ENCODE data around the gene DPH2.

DPH2 gene

DNA sequence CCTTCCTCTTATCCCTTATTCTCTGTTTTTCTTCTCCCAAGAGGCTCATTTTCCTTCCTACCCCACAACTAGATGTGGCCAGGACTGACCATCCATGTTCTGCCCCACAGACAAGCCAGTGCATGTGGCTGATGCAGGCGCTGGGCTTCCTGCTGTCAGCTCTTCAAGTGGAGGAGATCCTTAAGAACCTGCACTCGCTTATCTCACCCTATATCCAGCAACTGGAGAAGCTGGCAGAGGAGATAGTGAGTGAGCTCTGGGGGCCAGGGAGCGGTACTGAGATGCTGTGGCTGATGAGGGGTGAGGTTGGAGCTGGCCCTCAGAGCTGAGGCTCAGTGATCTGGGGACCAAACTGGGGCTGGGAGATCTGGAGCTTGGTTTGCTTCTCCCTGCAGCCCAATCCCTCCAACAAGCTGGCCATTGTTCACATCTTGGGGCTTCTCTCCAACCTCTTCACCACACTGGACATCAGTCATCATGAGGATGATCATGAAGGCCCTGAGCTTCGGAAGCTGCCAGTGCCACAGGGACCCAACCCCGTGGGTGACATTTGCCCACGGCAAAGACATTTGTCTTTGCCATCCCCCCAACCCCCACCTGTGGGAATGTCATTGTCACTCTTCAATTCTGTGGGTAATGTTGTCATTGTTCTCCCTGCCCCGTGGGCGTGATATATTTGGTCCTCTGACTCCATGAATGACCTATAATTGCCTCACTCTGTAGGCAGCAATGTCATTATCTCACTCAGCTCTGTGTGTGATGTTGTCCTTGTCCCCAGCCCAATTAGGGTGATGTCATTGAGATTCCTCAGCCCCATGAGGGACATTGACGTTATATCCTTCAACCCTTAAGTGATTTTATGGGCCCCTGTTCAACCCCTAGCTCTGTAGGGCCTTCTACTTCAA is 11.2 kb upstream of the DPH2 start:
- no peaks in the 10 kb centered on the region for H3K9me3 ChIP-seq (ENCODE audit: control extremely low read depth in 1 of 5, control insufficient read depth in 4 of 5, insufficient read depth in 2 of 5, low read depth in 1 of 5, low read length in 4 of 5)
- H3K36me3 ChIP-seq (ENCODE audit: control insufficient read depth in 4 of 4, insufficient read depth in 4 of 4, low read length in 3 of 4), result peaks cover 3 to 59% (median 44%) of the 10 kb centered on the region in 4 experiments
- H3K27me3 ChIP-seq (replicated peaks in 2 of 5; ENCODE audit: control insufficient read depth in 4 of 5, insufficient read depth in 5 of 5, low read length in 4 of 5), result no peaks in the 10 kb centered on the region
- peaks cover 0 to 2% (median 0%) of the 10 kb centered on the region in 4 experiments for H3K4me1 ChIP-seq (ENCODE audit: control extremely low read depth in 1 of 4, control insufficient read depth in 4 of 4, insufficient read depth in 4 of 4, low read length in 3 of 4)
- ChIA-PET CTCF (interaction anchor here (1.6 to 3.7 kb wide), 4 partner anchors 11 to 25 kb away, joined by 5 to 22 read pairs (median 6); partner anchors contain the start of genes ARTN, DPH2 and IPO13), POLR2A (no interaction called here)
- 96% methylated on average over 5 of the region's 9 CpGs for WGBS (ENCODE audit: insufficient coverage)
- H3K27ac ChIP-seq (ENCODE audit: insufficient read depth in 1 of 2, low read depth in 1 of 2, low read length in 2 of 2, poor library complexity in 1 of 2, severe bottlenecking in 2 of 2), result no peak overlapping the region
- H3K4me3 ChIP-seq (ENCODE audit: control insufficient read depth in 1 of 7, extremely low read depth in 1 of 7, insufficient read depth in 4 of 7, low read depth in 2 of 7, low read length in 6 of 7), result no peak overlapping the region
- no peak for DNase-seq

DNA sequence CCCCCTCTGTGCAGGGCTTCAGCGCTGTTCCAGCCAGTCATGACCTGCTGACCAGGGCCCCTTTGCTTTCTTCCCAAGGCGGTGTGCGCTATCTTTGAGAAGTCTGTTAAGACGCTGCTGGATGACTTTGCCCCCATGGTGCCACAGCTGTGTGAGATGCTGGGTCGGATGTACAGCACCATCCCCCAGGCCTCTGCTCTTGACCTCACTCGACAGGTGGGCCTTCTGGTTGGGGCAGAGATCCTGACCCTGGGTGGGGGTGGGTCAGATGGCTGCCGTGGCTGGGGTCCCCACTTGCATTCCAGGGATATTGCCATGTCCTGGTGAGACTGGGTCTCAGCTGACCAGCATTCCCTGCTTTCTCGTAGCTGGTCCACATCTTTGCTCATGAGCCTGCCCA is 9.0 kb upstream of the DPH2 start:
- Histone ChIP-seq H3K27ac (ENCODE audit: insufficient read depth in 1 of 2, low read depth in 1 of 2, low read length in 2 of 2, poor library complexity in 1 of 2, severe bottlenecking in 2 of 2) (no peak overlapping the region), H3K36me3 (ENCODE audit: control insufficient read depth in 4 of 4, insufficient read depth in 4 of 4, low read length in 3 of 4) (peaks cover 3 to 72% (median 45%) of the 10 kb centered on the region in 4 experiments), H3K9me3 (ENCODE audit: control extremely low read depth in 1 of 5, control insufficient read depth in 4 of 5, insufficient read depth in 2 of 5, low read depth in 1 of 5, low read length in 4 of 5) (no peaks in the 10 kb centered on the region), H3K4me3 (ENCODE audit: control insufficient read depth in 1 of 7, extremely low read depth in 1 of 7, insufficient read depth in 4 of 7, low read depth in 2 of 7, low read length in 6 of 7) (no peak overlapping the region), H3K27me3 (replicated peaks in 2 of 5; ENCODE audit: control insufficient read depth in 4 of 5, insufficient read depth in 5 of 5, low read length in 4 of 5) (no peaks in the 10 kb centered on the region), H3K4me1 (ENCODE audit: control extremely low read depth in 1 of 4, control insufficient read depth in 4 of 4, insufficient read depth in 4 of 4, low read length in 3 of 4) (peaks cover 0 to 2% (median 0%) of the 10 kb centered on the region in 4 experiments)
- WGBS (ENCODE audit: insufficient coverage), result 97% methylated on average over 8 of the region's 8 CpGs
- no peak for DNase-seq
- ChIA-PET POLR2A (no interaction called here), CTCF (no interaction called here)

DNA sequence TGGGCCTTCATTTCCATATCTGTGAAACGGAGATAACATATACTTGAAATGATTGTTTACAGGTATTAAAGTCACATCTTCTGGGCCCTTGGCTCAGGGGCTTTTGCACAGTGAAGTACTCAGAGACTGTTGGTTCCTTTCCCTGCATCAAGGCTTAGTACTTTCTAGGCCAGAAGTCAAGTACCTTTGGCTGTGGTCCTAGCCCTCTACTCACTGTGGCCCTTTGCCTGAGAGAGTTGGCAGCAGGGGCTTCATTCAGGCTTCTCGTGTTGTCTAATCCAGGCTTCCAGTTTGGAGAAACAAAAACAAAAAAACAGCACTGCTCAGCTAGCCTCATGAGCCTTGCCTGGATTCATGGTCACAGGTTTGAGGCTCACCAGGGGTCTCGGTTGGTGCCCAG is 8.1 kb upstream of the DPH2 start:
- ChIA-PET CTCF (no interaction called here), POLR2A (no interaction called here)
- no peak overlapping the region for H3K27ac ChIP-seq (ENCODE audit: insufficient read depth in 1 of 2, low read depth in 1 of 2, low read length in 2 of 2, poor library complexity in 1 of 2, severe bottlenecking in 2 of 2)
- H3K4me3 ChIP-seq (ENCODE audit: control insufficient read depth in 1 of 7, extremely low read depth in 1 of 7, insufficient read depth in 4 of 7, low read depth in 2 of 7, low read length in 6 of 7), result no peak overlapping the region
- no peaks in the 10 kb centered on the region for H3K9me3 ChIP-seq (ENCODE audit: control extremely low read depth in 1 of 5, control insufficient read depth in 4 of 5, insufficient read depth in 2 of 5, low read depth in 1 of 5, low read length in 4 of 5)
- H3K27me3 ChIP-seq (replicated peaks in 2 of 5; ENCODE audit: control insufficient read depth in 4 of 5, insufficient read depth in 5 of 5, low read length in 4 of 5), result no peaks in the 10 kb centered on the region
- peaks cover under 1 to 72% (median 41%) of the 10 kb centered on the region in 4 experiments for H3K36me3 ChIP-seq (ENCODE audit: control insufficient read depth in 4 of 4, insufficient read depth in 4 of 4, low read length in 3 of 4)
- WGBS (ENCODE audit: insufficient coverage), result 100% methylated on average over 3 of the region's 3 CpGs
- DNase-seq, result no peak
- H3K4me1 ChIP-seq (ENCODE audit: control extremely low read depth in 1 of 4, control insufficient read depth in 4 of 4, insufficient read depth in 4 of 4, low read length in 3 of 4), result peaks cover 0 to 2% (median 0%) of the 10 kb centered on the region in 4 experiments

DNA sequence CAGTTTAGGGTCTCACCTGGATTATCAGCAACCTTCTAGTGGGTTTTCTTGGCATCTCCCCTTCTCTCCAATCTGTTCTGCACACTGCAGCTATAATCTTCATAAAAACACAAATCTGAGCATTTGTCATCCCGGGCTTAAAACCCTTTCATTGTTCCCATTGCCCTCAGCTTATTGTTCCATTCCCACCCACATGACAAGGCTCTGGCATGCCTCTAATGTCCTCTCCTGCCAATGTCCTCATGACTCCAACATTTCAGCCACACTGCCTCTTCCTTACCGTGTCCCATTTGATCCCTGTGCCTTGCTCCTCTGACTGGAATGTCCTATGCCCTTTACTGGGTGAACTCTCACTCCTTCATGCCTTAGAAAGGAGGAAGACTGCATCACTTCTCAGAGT is 7.5 kb upstream of the DPH2 start:
- peaks cover 0 to 67% (median 41%) of the 10 kb centered on the region in 4 experiments for H3K36me3 ChIP-seq (ENCODE audit: control insufficient read depth in 4 of 4, insufficient read depth in 4 of 4, low read length in 3 of 4)
- no peak for DNase-seq
- H3K4me3 ChIP-seq (ENCODE audit: control insufficient read depth in 1 of 7, extremely low read depth in 1 of 7, insufficient read depth in 4 of 7, low read depth in 2 of 7, low read length in 6 of 7), result no peak overlapping the region
- H3K4me1 ChIP-seq (ENCODE audit: control extremely low read depth in 1 of 4, control insufficient read depth in 4 of 4, insufficient read depth in 4 of 4, low read length in 3 of 4), result peaks cover 0 to 2% (median 0%) of the 10 kb centered on the region in 4 experiments
- H3K9me3 ChIP-seq (ENCODE audit: control extremely low read depth in 1 of 5, control insufficient read depth in 4 of 5, insufficient read depth in 2 of 5, low read depth in 1 of 5, low read length in 4 of 5), result no peaks in the 10 kb centered on the region
- WGBS (ENCODE audit: insufficient coverage), result 94% methylated on average over 2 of the region's 2 CpGs
- ChIA-PET CTCF (no interaction called here), POLR2A (no interaction called here)
- no peak overlapping the region for H3K27ac ChIP-seq (ENCODE audit: insufficient read depth in 1 of 2, low read depth in 1 of 2, low read length in 2 of 2, poor library complexity in 1 of 2, severe bottlenecking in 2 of 2)
- H3K27me3 ChIP-seq (replicated peaks in 2 of 5; ENCODE audit: control insufficient read depth in 4 of 5, insufficient read depth in 5 of 5, low read length in 4 of 5), result no peaks in the 10 kb centered on the region

DNA sequence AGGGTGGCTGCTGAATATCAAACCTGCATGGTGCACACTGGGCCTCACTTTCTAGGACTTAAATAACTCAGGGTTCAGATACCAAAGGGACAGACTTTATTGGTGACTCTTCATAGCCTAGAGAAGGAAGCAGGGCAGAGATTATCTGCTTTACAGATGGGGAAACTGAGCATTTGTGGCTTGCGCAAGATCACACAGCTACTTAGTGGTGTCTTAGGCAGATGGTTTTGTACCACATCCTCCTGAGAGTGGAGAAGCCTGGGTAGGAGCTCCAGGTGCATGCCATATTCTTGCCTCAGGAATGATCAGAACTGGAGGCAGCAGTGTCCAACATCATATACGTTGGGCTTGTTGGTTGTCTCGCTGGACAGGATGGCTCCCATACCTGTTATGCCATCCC is 6.8 kb upstream of the DPH2 start:
- H3K4me3 ChIP-seq (ENCODE audit: control insufficient read depth in 1 of 7, extremely low read depth in 1 of 7, insufficient read depth in 4 of 7, low read depth in 2 of 7, low read length in 6 of 7), result no peak overlapping the region
- no peak overlapping the region for H3K27ac ChIP-seq (ENCODE audit: insufficient read depth in 1 of 2, low read depth in 1 of 2, low read length in 2 of 2, poor library complexity in 1 of 2, severe bottlenecking in 2 of 2)
- DNase-seq, result no peak
- no peaks in the 10 kb centered on the region for H3K9me3 ChIP-seq (ENCODE audit: control extremely low read depth in 1 of 5, control insufficient read depth in 4 of 5, insufficient read depth in 2 of 5, low read depth in 1 of 5, low read length in 4 of 5)
- ChIA-PET POLR2A (no interaction called here), CTCF (interaction anchor here (1.0 to 2.0 kb wide), 2 partner anchors 7 to 10 kb away, joined by 4 to 11 read pairs; no protein-coding TSS in a partner anchor)
- peaks cover 0 to 60% (median 39%) of the 10 kb centered on the region in 4 experiments for H3K36me3 ChIP-seq (ENCODE audit: control insufficient read depth in 4 of 4, insufficient read depth in 4 of 4, low read length in 3 of 4)
- peaks cover 0 to 2% (median 0%) of the 10 kb centered on the region in 4 experiments for H3K4me1 ChIP-seq (ENCODE audit: control extremely low read depth in 1 of 4, control insufficient read depth in 4 of 4, insufficient read depth in 4 of 4, low read length in 3 of 4)
- 94% methylated on average over 3 of the region's 3 CpGs for WGBS (ENCODE audit: insufficient coverage)
- no peaks in the 10 kb centered on the region for H3K27me3 ChIP-seq (replicated peaks in 2 of 5; ENCODE audit: control insufficient read depth in 4 of 5, insufficient read depth in 5 of 5, low read length in 4 of 5)

DNA sequence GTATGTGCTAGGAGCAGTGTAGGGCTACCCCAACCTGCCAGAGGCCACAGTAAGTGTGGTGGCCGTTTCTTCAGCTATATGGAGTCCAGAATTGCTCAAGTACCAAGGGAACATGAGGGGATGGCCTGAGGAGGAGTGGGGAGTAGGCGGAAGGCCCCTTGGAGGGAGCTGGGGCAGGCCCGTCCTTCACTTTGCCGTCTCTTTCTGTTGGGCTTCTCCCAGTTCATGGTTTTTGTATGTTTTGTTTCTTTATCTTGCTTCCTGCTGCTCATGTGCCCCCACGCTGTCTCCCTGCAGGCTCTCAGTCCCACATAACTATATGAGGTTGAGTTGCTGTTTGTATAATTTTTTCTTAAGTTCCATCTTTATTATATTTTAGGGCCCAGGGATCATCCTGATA is 5.9 kb upstream of the DPH2 start:
- Histone ChIP-seq H3K27me3 (replicated peaks in 2 of 5; ENCODE audit: control insufficient read depth in 4 of 5, insufficient read depth in 5 of 5, low read length in 4 of 5) (no peaks in the 10 kb centered on the region), H3K36me3 (ENCODE audit: control insufficient read depth in 4 of 4, insufficient read depth in 4 of 4, low read length in 3 of 4) (peaks cover 0 to 51% (median 34%) of the 10 kb centered on the region in 4 experiments), H3K27ac (ENCODE audit: insufficient read depth in 1 of 2, low read depth in 1 of 2, low read length in 2 of 2, poor library complexity in 1 of 2, severe bottlenecking in 2 of 2) (no peak overlapping the region), H3K4me1 (ENCODE audit: control extremely low read depth in 1 of 4, control insufficient read depth in 4 of 4, insufficient read depth in 4 of 4, low read length in 3 of 4) (peaks cover 0 to 2% (median 0%) of the 10 kb centered on the region in 4 experiments), H3K9me3 (ENCODE audit: control extremely low read depth in 1 of 5, control insufficient read depth in 4 of 5, insufficient read depth in 2 of 5, low read depth in 1 of 5, low read length in 4 of 5) (no peaks in the 10 kb centered on the region), H3K4me3 (ENCODE audit: control insufficient read depth in 1 of 7, extremely low read depth in 1 of 7, insufficient read depth in 4 of 7, low read depth in 2 of 7, low read length in 6 of 7) (no peak overlapping the region)
- DNase-seq, result no peak
- POLR2A ChIA-PET, result no interaction called here
- CTCF ChIA-PET, result interaction anchor here (0.6 to 2.0 kb wide), 3 partner anchors 8 to 16 kb away, joined by 3 to 11 read pairs (median 6); no protein-coding TSS in a partner anchor
- 100% methylated on average over 2 of the region's 5 CpGs for WGBS (ENCODE audit: insufficient coverage)

DNA sequence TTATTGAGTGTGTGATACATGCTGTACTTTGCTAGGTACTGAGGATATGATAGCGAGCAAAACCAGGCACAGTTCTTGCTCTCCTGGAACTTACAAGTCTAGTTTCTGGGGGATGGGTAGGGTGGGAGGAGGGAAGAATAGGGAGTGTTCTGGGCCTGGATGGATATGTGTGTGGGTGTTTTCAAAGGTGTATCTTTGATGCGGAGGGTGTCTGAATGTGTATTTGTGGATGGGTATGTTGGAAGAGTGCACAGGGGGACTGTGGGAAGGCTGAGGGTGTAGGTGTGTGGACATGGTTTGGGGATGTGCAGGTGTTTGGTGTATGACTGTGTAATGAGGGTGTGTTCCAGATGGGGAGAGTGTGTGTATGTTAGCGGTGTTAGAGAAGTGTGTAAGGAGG is 4.5 kb upstream of the DPH2 start:
- ChIA-PET CTCF (interaction anchor here (1.3 to 2.0 kb wide), 2 partner anchors 10 to 12 kb away, joined by 6 to 11 read pairs; no protein-coding TSS in a partner anchor), POLR2A (no interaction called here)
- H3K27me3 ChIP-seq (replicated peaks in 2 of 5; ENCODE audit: control insufficient read depth in 4 of 5, insufficient read depth in 5 of 5, low read length in 4 of 5), result no peaks in the 10 kb centered on the region
- no peak for DNase-seq
- WGBS (ENCODE audit: insufficient coverage), result 100% methylated on average over 3 of the region's 3 CpGs
- H3K9me3 ChIP-seq (ENCODE audit: control extremely low read depth in 1 of 5, control insufficient read depth in 4 of 5, insufficient read depth in 2 of 5, low read depth in 1 of 5, low read length in 4 of 5), result no peaks in the 10 kb centered on the region
- peaks cover 0 to 38% (median 28%) of the 10 kb centered on the region in 4 experiments for H3K36me3 ChIP-seq (ENCODE audit: control insufficient read depth in 4 of 4, insufficient read depth in 4 of 4, low read length in 3 of 4)
- no peak overlapping the region for H3K4me3 ChIP-seq (ENCODE audit: control insufficient read depth in 1 of 7, extremely low read depth in 1 of 7, insufficient read depth in 4 of 7, low read depth in 2 of 7, low read length in 6 of 7)
- no peak overlapping the region for H3K27ac ChIP-seq (ENCODE audit: insufficient read depth in 1 of 2, low read depth in 1 of 2, low read length in 2 of 2, poor library complexity in 1 of 2, severe bottlenecking in 2 of 2)
- peaks cover 0 to 10% (median 6%) of the 10 kb centered on the region in 4 experiments for H3K4me1 ChIP-seq (ENCODE audit: control extremely low read depth in 1 of 4, control insufficient read depth in 4 of 4, insufficient read depth in 4 of 4, low read length in 3 of 4)
